GM23338 (cell line): ENCODE data around the gene MPIG6B. TPM values are rescaled to one million over a fixed set of nuclear protein-coding genes. Genes with fewer than 3 reads are reported as not detected.

Experiments used
- ATAC-seq: fragments of 200-7000 bp; cut with Tn5 transposase; 3 replicates; pipeline ENCODE4 v1.9.1; 2020
- DNase-seq: peaks from one replicate; pipeline ENCODE4 v3.0.0-alpha.2; 2015; ENCODE audit warnings: low spot score
- H2AFZ ChIP-seq: fragments of 200-600 bp; sonication (generic); 2 replicates; pipeline ENCODE4 v1.8.0; 2016; ENCODE audit warnings: antibody characterized with exemption, mild to moderate bottlenecking, moderate library complexity
- H3F3A ChIP-seq: fragments of 200-600 bp; sonication (generic); replicated peaks from 2 replicates; pipeline ENCODE4 v1.8.0; 2017; ENCODE audit warnings: antibody characterized with exemption, mixed run types, low read depth
- H3K27ac ChIP-seq: fragments of 200-600 bp; sonication (generic); 2 replicates; pipeline ENCODE4 v1.6.1; 2016; ENCODE audit warnings: low read depth
- H3K27me3 ChIP-seq: fragments of 200-600 bp; sonication (generic); 2 replicates; pipeline ENCODE4 v1.8.0; 2016; ENCODE audit warnings: mild to moderate bottlenecking, mixed run types, moderate library complexity; ENCODE audit not compliant: insufficient read depth
- H3K36me3 ChIP-seq: fragments of 200-600 bp; sonication (generic); 2 replicates; pipeline ENCODE4 v1.8.0; 2016; ENCODE audit warnings: mild to moderate bottlenecking; ENCODE audit not compliant: insufficient read depth
- H3K4me1 ChIP-seq: fragments of 200-600 bp; sonication (generic); 2 replicates; pipeline ENCODE4 v1.8.0; 2016; ENCODE audit warnings: mild to moderate bottlenecking, moderate library complexity; ENCODE audit not compliant: insufficient read depth
- H3K4me2 ChIP-seq: fragments of 200-600 bp; sonication (generic); 2 replicates; pipeline ENCODE4 v1.7.1; 2017; ENCODE audit warnings: mixed run types
- H3K4me3 ChIP-seq: fragments of 200-600 bp; sonication (generic); 2 replicates; pipeline ENCODE4 v1.6.1; 2016; ENCODE audit warnings: mixed run types
- H3K79me2 ChIP-seq: fragments of 200-600 bp; sonication (generic); replicated peaks from 2 replicates; pipeline ENCODE4 v1.8.0; 2017; ENCODE audit warnings: mild to moderate bottlenecking; ENCODE audit not compliant: insufficient read depth
- H3K9me2 ChIP-seq: fragments of 200-600 bp; sonication (generic); 2 replicates; pipeline ENCODE4 v1.8.0; 2017; ENCODE audit not compliant: insufficient read depth
- H4K20me1 ChIP-seq: fragments of 200-600 bp; sonication (generic); replicated peaks from 2 replicates; pipeline ENCODE4 v1.8.0; 2017; ENCODE audit warnings: mild to moderate bottlenecking; ENCODE audit not compliant: insufficient read depth
- H3K27ac Mint-ChIP-seq: 2 replicates; pipeline ENCODE4 v1.8.0; 2020; ENCODE audit warnings: inconsistent platforms, mild to moderate bottlenecking, moderate library complexity, mixed read lengths
- H3K27me3 Mint-ChIP-seq: 3 replicates; pipeline ENCODE4 v1.8.0; 2022; ENCODE audit warnings: low read depth, mild to moderate bottlenecking, moderate library complexity, mixed read lengths, inconsistent platforms; ENCODE audit not compliant: insufficient read depth, poor library complexity
- H3K36me3 Mint-ChIP-seq: 3 replicates; pipeline ENCODE4 v1.8.0; 2021; ENCODE audit warnings: low read depth, mild to moderate bottlenecking, inconsistent platforms, moderate library complexity, mixed read lengths
- H3K4me1 Mint-ChIP-seq: 3 replicates; pipeline ENCODE4 v1.8.0; 2020; ENCODE audit warnings: mild to moderate bottlenecking, inconsistent platforms, mixed read lengths
- H3K4me3 Mint-ChIP-seq: 3 replicates; pipeline ENCODE4 v1.8.0; 2021; ENCODE audit warnings: moderate library complexity, mild to moderate bottlenecking, inconsistent platforms, mixed read lengths
- H3K9me3 Mint-ChIP-seq: 3 replicates; pipeline ENCODE4 v1.8.0; 2020; ENCODE audit warnings: moderate library complexity, mild to moderate bottlenecking, inconsistent platforms, mixed read lengths
- CREB1 ChIP-seq: fragments of 250-450 bp; sonication (Bioruptor Pico); IDR thresholded peaks from 2 replicates; pipeline ENCODE4 v1.5.0; 2020; ENCODE audit warnings: low read depth, mild to moderate bottlenecking, moderate library complexity
- CTCF ChIP-seq, 2 experiments: fragments of 200-600 bp in 1 of 2; sonication (generic) in 1 of 2; conservative IDR thresholded peaks; 2 replicates each; pipeline versions ENCODE4 v1.5.1 to v1.6.1; 2016 to 2017; ENCODE audit warnings: antibody characterized with exemption in 2 of 2, low read depth in 2 of 2, mild to moderate bottlenecking in 2 of 2, moderate library complexity in 1 of 2
- EZH2 ChIP-seq: fragments of 200-600 bp; sonication (generic); IDR thresholded peaks from one replicate; pipeline ENCODE4 v1.8.0; 2017; ENCODE audit warnings: antibody characterized with exemption, mild to moderate bottlenecking, low read depth; ENCODE audit not compliant: unreplicated experiment
- EZH2phosphoT487 ChIP-seq: fragments of 200-600 bp; sonication (generic); IDR thresholded peaks from one replicate; pipeline ENCODE4 v1.8.1; 2018; ENCODE audit warnings: antibody characterized with exemption; ENCODE audit not compliant: unreplicated experiment
- JUNB ChIP-seq: IDR thresholded peaks from one replicate; pipeline ENCODE4 v1.6.1; 2016; ENCODE audit warnings: antibody characterized with exemption; ENCODE audit not compliant: unreplicated experiment
- NANOG ChIP-seq: IDR thresholded peaks from 2 replicates; pipeline ENCODE4 v1.6.1; 2016; ENCODE audit warnings: antibody characterized with exemption, borderline replicate concordance
- POLR2AphosphoS5 ChIP-seq: IDR thresholded peaks from 2 replicates; pipeline ENCODE4 v1.6.1; 2016; ENCODE audit warnings: antibody characterized with exemption, low read depth
- REST ChIP-seq: IDR thresholded peaks from one replicate; pipeline ENCODE4 v1.6.1; 2018; ENCODE audit warnings: antibody characterized with exemption; ENCODE audit not compliant: unreplicated experiment
- STAT1 ChIP-seq: IDR thresholded peaks from one replicate; pipeline ENCODE4 v1.6.1; 2016; ENCODE audit warnings: antibody characterized with exemption; ENCODE audit not compliant: unreplicated experiment
- ZNF114 ChIP-seq: fragments of 250-450 bp; sonication (Bioruptor Pico); IDR thresholded peaks from 2 replicates; pipeline ENCODE4 v1.5.0; 2020; ENCODE audit warnings: mild to moderate bottlenecking, moderate library complexity
- ZNF331 ChIP-seq: fragments of 250-450 bp; sonication (Bioruptor Pico); IDR thresholded peaks from 2 replicates; pipeline ENCODE4 v1.5.0; 2020; ENCODE audit warnings: low read depth, mild to moderate bottlenecking, moderate library complexity
- polyA plus RNA-seq: library from polyadenylated mRNA; unstranded; fragments of >200 nt; fragmentation: Nextera tagmentation; extraction: Ambion mirVana; gene quantifications from 2 replicates; pipeline ENCODE4 v1.2.1, GENCODE V29; 2016
- total RNA-seq: library from RNA; depleted of rRNA; stranded (reverse); fragments of >200 nt; shearing (Covaris generic); gene quantifications from 2 replicates; pipeline ENCODE4 v1.2.3, GENCODE V29; 2014
- TF ChIP-seq, protein P1 (sequence below): fragments of 250-450 bp; sonication (Bioruptor Pico); IDR thresholded peaks from 2 replicates; pipeline ENCODE4 v1.5.0; 2020; ENCODE audit warnings: mild to moderate bottlenecking, moderate library complexity
- TF ChIP-seq, protein P2 (sequence below): IDR thresholded peaks from 2 replicates; pipeline ENCODE4 v1.6.1; 2016; ENCODE audit warnings: antibody characterized with exemption

MPIG6B gene
- total and polyA plus RNA-seq, 2 experiments from 2014 or later = 0.13 TPM; not detected in 1

DNA sequence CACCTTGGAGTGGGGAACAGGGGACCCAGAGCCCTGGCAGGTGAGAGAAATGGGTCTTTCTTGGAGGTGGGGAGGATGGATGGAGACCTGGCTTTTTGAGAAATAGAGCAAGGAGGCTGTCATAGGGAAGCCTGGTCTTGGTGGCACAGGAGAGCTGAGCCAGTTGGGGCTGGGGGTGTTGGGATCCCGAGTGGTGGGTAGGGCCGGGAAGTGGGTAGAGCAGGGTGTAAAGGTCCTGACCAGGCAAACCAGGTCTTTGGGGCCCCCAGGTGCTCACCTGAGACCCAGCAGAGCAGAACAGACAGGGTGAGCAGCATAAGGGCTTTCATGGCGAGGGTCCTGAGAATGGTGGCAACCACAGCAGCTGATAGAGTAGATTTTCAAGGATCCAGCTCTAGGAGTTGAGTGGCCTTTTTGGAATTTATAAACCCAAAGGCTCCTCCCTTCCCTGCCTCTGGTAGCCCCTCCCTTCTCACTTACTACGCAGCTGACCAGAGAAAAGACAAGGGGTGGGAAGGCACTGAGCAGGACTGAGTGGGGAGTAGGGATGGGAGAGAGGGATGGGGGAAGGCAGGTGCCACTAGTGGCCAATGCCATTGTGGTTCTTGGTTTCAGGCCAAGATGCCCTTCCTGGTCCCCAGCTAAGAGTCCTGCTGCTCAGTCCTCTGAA, 1.7 kb upstream of the MPIG6B start, which contains the start of gene LY6G6C:
TSS of gene LY6G6C (minus strand) at position 396 of the 670 bp plus-strand sequence. CDS start at position 329, 67 bp downstream.
- H3K36me3 Mint-ChIP-seq = peaks cover 8% of the 10 kb centered on the region; the same call in 2 of the 3 replicates
- TF ChIP-seq CREB1 (CRISPR knock-in tag) (no peak), REST (no peak), CTCF (conservative IDR thresholded peaks at IDR 0.05; ENCODE audit: low read depth in 2 of 2) (no peak), JUNB (no peak), STAT1 (no peak), ZNF331 (no peak), EZH2 (no peak), NANOG (no peak), POLR2AphosphoS5 (no peak), ZNF114 (CRISPR knock-in tag) (no peak), EZH2phosphoT487 (no peak)
- TF ChIP-seq, protein P1, sequence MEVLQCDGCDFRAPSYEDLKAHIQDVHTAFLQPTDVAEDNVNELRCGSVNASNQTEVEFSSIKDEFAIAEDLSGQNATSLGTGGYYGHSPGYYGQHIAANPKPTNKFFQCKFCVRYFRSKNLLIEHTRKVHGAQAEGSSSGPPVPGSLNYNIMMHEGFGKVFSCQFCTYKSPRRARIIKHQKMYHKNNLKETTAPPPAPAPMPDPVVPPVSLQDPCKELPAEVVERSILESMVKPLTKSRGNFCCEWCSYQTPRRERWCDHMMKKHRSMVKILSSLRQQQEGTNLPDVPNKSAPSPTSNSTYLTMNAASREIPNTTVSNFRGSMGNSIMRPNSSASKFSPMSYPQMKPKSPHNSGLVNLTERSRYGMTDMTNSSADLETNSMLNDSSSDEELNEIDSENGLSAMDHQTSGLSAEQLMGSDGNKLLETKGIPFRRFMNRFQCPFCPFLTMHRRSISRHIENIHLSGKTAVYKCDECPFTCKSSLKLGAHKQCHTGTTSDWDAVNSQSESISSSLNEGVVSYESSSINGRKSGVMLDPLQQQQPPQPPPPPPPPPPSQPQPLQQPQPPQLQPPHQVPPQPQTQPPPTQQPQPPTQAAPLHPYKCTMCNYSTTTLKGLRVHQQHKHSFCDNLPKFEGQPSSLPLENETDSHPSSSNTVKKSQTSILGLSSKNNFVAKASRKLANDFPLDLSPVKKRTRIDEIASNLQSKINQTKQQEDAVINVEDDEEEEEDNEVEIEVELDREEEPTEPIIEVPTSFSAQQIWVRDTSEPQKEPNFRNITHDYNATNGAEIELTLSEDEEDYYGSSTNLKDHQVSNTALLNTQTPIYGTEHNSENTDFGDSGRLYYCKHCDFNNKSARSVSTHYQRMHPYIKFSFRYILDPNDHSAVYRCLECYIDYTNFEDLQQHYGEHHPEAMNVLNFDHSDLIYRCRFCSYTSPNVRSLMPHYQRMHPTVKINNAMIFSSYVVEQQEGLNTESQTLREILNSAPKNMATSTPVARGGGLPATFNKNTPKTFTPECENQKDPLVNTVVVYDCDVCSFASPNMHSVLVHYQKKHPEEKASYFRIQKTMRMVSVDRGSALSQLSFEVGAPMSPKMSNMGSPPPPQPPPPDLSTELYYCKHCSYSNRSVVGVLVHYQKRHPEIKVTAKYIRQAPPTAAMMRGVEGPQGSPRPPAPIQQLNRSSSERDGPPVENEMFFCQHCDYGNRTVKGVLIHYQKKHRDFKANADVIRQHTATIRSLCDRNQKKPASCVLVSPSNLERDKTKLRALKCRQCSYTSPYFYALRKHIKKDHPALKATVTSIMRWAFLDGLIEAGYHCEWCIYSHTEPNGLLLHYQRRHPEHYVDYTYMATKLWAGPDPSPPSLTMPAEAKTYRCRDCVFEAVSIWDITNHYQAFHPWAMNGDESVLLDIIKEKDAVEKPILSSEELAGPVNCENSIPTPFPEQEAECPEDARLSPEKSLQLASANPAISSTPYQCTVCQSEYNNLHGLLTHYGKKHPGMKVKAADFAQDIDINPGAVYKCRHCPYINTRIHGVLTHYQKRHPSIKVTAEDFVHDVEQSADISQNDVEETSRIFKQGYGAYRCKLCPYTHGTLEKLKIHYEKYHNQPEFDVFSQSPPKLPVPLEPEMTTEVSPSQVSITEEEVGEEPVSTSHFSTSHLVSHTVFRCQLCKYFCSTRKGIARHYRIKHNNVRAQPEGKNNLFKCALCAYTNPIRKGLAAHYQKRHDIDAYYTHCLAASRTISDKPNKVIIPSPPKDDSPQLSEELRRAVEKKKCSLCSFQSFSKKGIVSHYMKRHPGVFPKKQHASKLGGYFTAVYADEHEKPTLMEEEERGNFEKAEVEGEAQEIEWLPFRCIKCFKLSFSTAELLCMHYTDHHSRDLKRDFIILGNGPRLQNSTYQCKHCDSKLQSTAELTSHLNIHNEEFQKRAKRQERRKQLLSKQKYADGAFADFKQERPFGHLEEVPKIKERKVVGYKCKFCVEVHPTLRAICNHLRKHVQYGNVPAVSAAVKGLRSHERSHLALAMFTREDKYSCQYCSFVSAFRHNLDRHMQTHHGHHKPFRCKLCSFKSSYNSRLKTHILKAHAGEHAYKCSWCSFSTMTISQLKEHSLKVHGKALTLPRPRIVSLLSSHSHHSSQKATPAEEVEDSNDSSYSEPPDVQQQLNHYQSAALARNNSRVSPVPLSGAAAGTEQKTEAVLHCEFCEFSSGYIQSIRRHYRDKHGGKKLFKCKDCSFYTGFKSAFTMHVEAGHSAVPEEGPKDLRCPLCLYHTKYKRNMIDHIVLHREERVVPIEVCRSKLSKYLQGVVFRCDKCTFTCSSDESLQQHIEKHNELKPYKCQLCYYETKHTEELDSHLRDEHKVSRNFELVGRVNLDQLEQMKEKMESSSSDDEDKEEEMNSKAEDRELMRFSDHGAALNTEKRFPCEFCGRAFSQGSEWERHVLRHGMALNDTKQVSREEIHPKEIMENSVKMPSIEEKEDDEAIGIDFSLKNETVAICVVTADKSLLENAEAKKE (CRISPR knock-in tag) = no peak
- TF ChIP-seq, protein P2, sequence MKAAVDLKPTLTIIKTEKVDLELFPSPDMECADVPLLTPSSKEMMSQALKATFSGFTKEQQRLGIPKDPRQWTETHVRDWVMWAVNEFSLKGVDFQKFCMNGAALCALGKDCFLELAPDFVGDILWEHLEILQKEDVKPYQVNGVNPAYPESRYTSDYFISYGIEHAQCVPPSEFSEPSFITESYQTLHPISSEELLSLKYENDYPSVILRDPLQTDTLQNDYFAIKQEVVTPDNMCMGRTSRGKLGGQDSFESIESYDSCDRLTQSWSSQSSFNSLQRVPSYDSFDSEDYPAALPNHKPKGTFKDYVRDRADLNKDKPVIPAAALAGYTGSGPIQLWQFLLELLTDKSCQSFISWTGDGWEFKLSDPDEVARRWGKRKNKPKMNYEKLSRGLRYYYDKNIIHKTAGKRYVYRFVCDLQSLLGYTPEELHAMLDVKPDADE = no peak
- Histone ChIP-seq H3K4me2 (no peak within 1 kb of the TSS), H4K20me1 (no peaks in the 10 kb centered on the region), H3K9me2 (no peaks in the 10 kb centered on the region), H3K4me3 (no peak within 1 kb of the TSS), H2AFZ (no peak within 1 kb of the TSS), H3F3A (no peaks in the 10 kb centered on the region), H3K36me3 (no peaks in the 10 kb centered on the region), H3K4me1 (peaks cover 14% of the 10 kb centered on the region), H3K79me2 (no peaks in the 10 kb centered on the region), H3K27me3 (no peaks in the 10 kb centered on the region), H3K27ac (no peak within 1 kb of the TSS)
- H3K9me3 Mint-ChIP-seq = no peaks in the 10 kb centered on the region; the same call in 2 of the 3 replicates
- peaks cover 15% of the 10 kb centered on the region for H3K27me3 Mint-ChIP-seq
- H3K4me1 Mint-ChIP-seq = peaks cover 21% of the 10 kb centered on the region
- ATAC-seq = no peak
- H3K27ac Mint-ChIP-seq = no peak within 1 kb of the TSS
- H3K4me3 Mint-ChIP-seq = no peak within 1 kb of the TSS
- DNase-seq = no peak
